ENCODE measurements around the gene ZNF19. TPM values are rescaled to one million over a fixed set of nuclear protein-coding genes. Genes with fewer than 3 reads are reported as not detected.

ZNF19 gene
- total RNA-seq (ENCODE audit: unreplicated experiment), result 7.5 TPM
- long read RNA-seq, partial matches to known transcripts, result 1 of 2 reads
- long read RNA-seq, other reads (novel, unspliced or antisense), result 1 of 2 reads

- TF ChIP-seq, protein P1, sequence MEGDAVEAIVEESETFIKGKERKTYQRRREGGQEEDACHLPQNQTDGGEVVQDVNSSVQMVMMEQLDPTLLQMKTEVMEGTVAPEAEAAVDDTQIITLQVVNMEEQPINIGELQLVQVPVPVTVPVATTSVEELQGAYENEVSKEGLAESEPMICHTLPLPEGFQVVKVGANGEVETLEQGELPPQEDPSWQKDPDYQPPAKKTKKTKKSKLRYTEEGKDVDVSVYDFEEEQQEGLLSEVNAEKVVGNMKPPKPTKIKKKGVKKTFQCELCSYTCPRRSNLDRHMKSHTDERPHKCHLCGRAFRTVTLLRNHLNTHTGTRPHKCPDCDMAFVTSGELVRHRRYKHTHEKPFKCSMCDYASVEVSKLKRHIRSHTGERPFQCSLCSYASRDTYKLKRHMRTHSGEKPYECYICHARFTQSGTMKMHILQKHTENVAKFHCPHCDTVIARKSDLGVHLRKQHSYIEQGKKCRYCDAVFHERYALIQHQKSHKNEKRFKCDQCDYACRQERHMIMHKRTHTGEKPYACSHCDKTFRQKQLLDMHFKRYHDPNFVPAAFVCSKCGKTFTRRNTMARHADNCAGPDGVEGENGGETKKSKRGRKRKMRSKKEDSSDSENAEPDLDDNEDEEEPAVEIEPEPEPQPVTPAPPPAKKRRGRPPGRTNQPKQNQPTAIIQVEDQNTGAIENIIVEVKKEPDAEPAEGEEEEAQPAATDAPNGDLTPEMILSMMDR (IDR thresholded peaks at IDR 0.05; ENCODE audit: unreplicated experiment), result no peak
- Mint-ChIP-seq H3K9me3 (ENCODE audit: unreplicated experiment) (no peaks in the 10 kb centered on the region), H3K4me3 (ENCODE audit: unreplicated experiment) (no peak within 1 kb of the TSS), H3K27me3 (ENCODE audit: unreplicated experiment) (peaks cover 4% of the 10 kb centered on the region), H3K36me3 (ENCODE audit: low read depth, unreplicated experiment) (no peaks in the 10 kb centered on the region), H3K27ac (ENCODE audit: unreplicated experiment) (no peak within 1 kb of the TSS), H3K4me1 (ENCODE audit: unreplicated experiment) (peaks cover 5% of the 10 kb centered on the region)
- no peak for DNase-seq (ENCODE audit: low spot score)
Measured at GRCh38 chr16:71489122-71489521, at the start of gene ZNF19. ZNF19 (minus strand) TSS chr16:71489324; CDS start chr16:71482114, 7,210 bp downstream.

- no peaks in the 10 kb centered on the region for H3K4me1 Mint-ChIP-seq (ENCODE audit: unreplicated experiment)
- H3K36me3 Mint-ChIP-seq (ENCODE audit: low read depth, unreplicated experiment), result no peaks in the 10 kb centered on the region
- no peak overlapping the region for H3K4me3 Mint-ChIP-seq (ENCODE audit: unreplicated experiment)
- TF ChIP-seq, protein P1 (IDR thresholded peaks at IDR 0.05; ENCODE audit: unreplicated experiment), result peak; percentile 63
- H3K27ac Mint-ChIP-seq (ENCODE audit: unreplicated experiment), result no peak overlapping the region
- DNase-seq (ENCODE audit: low spot score), result peak; percentile 61
- peaks cover 4% of the 10 kb centered on the region for H3K27me3 Mint-ChIP-seq (ENCODE audit: unreplicated experiment)
- no peaks in the 10 kb centered on the region for H3K9me3 Mint-ChIP-seq (ENCODE audit: unreplicated experiment)
Measured at GRCh38 chr16:71537643-71538042, 48.5 kb upstream of the ZNF19 start.

- Mint-ChIP-seq H3K4me3 (ENCODE audit: unreplicated experiment) (no peak overlapping the region), H3K27me3 (ENCODE audit: unreplicated experiment) (peaks cover 4% of the 10 kb centered on the region), H3K4me1 (ENCODE audit: unreplicated experiment) (no peaks in the 10 kb centered on the region), H3K9me3 (ENCODE audit: unreplicated experiment) (no peaks in the 10 kb centered on the region), H3K27ac (ENCODE audit: unreplicated experiment) (no peak overlapping the region), H3K36me3 (ENCODE audit: low read depth, unreplicated experiment) (no peaks in the 10 kb centered on the region)
- TF ChIP-seq, protein P1 (IDR thresholded peaks at IDR 0.05; ENCODE audit: unreplicated experiment), result no peak
- no peak for DNase-seq (ENCODE audit: low spot score)
Measured at GRCh38 chr16:71536752-71537499, 47.8 kb upstream of the ZNF19 start.

GRCh38 chr16:71532366-71532765, 43.2 kb upstream of the ZNF19 start:
- Mint-ChIP-seq H3K36me3 (ENCODE audit: low read depth, unreplicated experiment) (no peaks in the 10 kb centered on the region), H3K9me3 (ENCODE audit: unreplicated experiment) (no peaks in the 10 kb centered on the region), H3K4me3 (ENCODE audit: unreplicated experiment) (no peak overlapping the region), H3K4me1 (ENCODE audit: unreplicated experiment) (no peaks in the 10 kb centered on the region), H3K27me3 (ENCODE audit: unreplicated experiment) (no peaks in the 10 kb centered on the region), H3K27ac (ENCODE audit: unreplicated experiment) (no peak overlapping the region)
- TF ChIP-seq, protein P1 (IDR thresholded peaks at IDR 0.05; ENCODE audit: unreplicated experiment), result no peak
- no peak for DNase-seq (ENCODE audit: low spot score)

DNA sequence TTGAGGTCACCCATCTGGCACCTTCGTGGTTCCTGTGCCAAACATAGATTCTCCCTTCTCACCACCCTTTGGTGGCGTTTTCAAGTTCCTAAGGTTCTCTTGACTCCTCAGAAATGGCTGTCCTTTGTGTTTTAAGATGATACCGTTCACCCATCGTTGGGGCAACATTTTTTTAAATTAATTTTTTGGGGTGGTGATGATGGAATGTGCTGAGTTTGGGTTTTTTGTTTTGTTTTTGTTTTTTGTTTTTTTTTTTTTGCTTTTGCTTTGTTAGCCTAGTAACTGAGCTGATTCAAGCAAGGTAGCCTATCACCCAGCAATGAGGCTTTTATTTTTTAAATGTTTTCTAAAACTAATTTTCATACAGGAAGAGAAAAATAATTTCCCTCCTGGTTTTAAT, 39.7 kb upstream of the ZNF19 start:
- H3K9me3 Mint-ChIP-seq (ENCODE audit: unreplicated experiment), result no peaks in the 10 kb centered on the region
- H3K36me3 Mint-ChIP-seq (ENCODE audit: low read depth, unreplicated experiment), result no peaks in the 10 kb centered on the region
- TF ChIP-seq, protein P1 (IDR thresholded peaks at IDR 0.05; ENCODE audit: unreplicated experiment), result no peak
- H3K4me1 Mint-ChIP-seq (ENCODE audit: unreplicated experiment), result peaks cover 9% of the 10 kb centered on the region
- H3K4me3 Mint-ChIP-seq (ENCODE audit: unreplicated experiment), result no peak overlapping the region
- DNase-seq (ENCODE audit: low spot score), result no peak
- H3K27me3 Mint-ChIP-seq (ENCODE audit: unreplicated experiment), result no peaks in the 10 kb centered on the region
- no peak overlapping the region for H3K27ac Mint-ChIP-seq (ENCODE audit: unreplicated experiment)

Data from endothelial cell (in vitro differentiated cells).